Measurements from ENCODE around the gene CACHD1.
"Not testable (repeated sequence)": the region's sequence is repeated elsewhere in the genome, so short reads cannot be mapped to it uniquely, and the experiment has no call there.

Gene CACHD1

GRCh38 chr1:64686828-64687724 lies 217.1 kb downstream of the CACHD1 start:
- in situ Hi-C loops (cut with MboI; ENCODE audit: low sequenced_read_pairs), result no loop called here

GRCh38 chr1:64687725-64688327 lies 217.9 kb downstream of the CACHD1 start:
- in situ Hi-C loops (cut with MboI; ENCODE audit: low sequenced_read_pairs), result no loop called here

GRCh38 chr1:64691626-64692025 lies 221.7 kb downstream of the CACHD1 start:
- in situ Hi-C loops (cut with MboI; ENCODE audit: low sequenced_read_pairs), result no loop called here

DNA sequence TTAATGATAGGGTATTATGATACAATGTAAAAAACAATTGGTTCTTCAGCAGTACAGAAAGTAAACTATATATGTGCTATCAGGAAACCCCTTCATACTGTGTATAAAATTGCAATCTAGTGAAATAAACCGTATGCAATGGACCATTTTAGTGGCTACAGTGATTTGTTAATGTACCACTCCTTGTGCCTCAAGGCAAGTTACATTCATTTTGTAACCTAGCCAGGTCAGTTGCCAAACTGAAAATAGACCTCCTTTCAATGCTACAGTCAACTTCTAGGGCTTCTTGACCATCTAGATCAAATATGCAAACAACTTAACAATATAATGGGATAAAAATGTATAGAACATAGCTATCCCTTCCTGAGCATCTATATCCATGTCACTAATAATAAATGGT lies 223.0 kb downstream of the CACHD1 start:
- in situ Hi-C loops (cut with MboI; ENCODE audit: low sequenced_read_pairs), result no loop called here

- in situ Hi-C loops (cut with MboI; ENCODE audit: low sequenced_read_pairs), result no loop called here
These were observed 223.5 kb downstream of the CACHD1 start for GRCh38 chr1:64693406-64693805.

- in situ Hi-C loops (cut with MboI; ENCODE audit: low sequenced_read_pairs), result no loop called here
These were observed 226.9 kb downstream of the CACHD1 start for GRCh38 chr1:64696879-64697278.

- in situ Hi-C loops (cut with MboI; ENCODE audit: low sequenced_read_pairs), result no loop called here
These were observed 229.4 kb downstream of the CACHD1 start for GRCh38 chr1:64699327-64699726.

DNA sequence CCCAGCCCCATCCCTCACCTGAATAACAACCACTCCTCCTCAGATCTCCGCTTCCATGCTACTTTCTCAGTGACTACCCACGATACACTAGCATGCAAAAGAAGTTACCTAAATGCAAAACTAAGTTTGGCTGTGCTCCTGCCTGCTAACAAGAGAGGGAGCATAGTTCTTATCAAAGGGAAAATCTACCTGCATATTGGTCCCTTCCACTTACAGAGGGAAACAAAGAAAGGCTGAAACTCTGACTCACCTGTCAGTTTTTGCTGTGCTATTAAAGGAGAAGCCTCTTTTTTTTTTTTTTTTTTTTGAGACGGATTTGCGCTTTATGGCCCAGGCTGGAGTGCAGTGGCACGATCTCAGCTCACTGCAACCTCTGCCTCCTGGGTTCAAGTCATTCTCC lies 231.1 kb downstream of the CACHD1 start:
- in situ Hi-C loops (cut with MboI; ENCODE audit: low sequenced_read_pairs), result no loop called here

DNA sequence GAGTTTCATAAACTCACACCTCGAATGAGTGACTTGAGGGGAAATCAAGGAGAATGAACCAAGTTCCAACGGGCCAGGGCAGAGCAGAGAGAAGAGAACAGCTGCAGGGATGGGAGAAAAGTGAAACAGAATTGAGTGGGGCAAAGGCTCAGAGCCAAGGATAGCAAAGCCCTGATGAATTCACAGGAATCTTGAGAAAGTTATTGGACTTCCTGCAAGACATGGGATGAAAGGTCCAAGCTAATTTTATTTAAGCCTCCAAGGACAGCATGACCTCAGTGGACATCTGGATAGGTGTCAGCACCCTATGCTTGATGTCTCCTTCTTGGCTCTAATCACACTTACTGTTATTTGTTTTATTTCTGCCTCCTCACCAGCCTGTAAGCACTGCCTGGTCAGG lies 232.0 kb downstream of the CACHD1 start:
- in situ Hi-C loops (cut with MboI; ENCODE audit: low sequenced_read_pairs), result no loop called here

- in situ Hi-C loops (cut with MboI; ENCODE audit: low sequenced_read_pairs), result not testable (repeated sequence)
These were observed 232.7 kb downstream of the CACHD1 start for GRCh38 chr1:64702670-64703069.

DNA sequence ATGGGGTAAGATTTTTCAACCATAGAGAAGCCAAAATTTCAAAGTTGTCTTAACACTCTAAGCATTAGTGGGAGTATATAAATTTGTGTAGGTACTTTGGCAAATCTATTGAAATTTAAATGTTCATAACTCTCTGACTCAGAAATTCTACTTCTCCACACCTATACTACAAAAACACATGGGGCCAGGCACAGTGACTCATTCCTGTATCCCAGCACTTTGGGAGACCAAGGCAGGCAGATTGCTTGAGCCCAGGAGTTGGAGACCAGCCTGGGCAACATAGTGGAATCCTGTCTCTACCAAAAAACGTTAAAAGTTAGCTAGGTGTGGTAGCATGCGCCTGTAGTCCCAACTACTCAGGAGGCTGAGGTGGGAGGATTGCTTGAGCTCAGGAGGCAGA lies 233.7 kb downstream of the CACHD1 start:
- in situ Hi-C loops (cut with MboI; ENCODE audit: low sequenced_read_pairs), result no loop called here

- in situ Hi-C loops (cut with MboI; ENCODE audit: low sequenced_read_pairs), result no loop called here
These were observed 235.7 kb downstream of the CACHD1 start for GRCh38 chr1:64705591-64705990.

DNA sequence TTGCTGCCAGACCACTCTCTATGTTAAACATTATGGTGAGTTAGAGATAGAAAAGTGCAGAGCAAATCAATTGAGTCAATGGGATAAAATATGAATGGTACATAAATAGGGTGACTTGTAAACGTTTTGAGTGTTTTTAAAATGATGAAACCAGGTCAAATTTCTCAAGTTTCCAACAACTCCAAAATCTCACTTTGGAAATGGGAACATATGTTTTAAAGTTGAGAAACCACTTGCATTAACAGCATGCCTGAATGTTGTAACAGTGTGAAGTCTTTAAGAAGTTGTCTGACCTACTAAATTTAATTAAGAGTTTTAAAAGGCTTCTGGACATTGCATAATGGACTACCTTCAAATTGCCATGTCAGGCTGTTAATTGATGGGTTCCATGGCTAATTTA lies 241.3 kb downstream of the CACHD1 start:
- in situ Hi-C loops (cut with MboI; ENCODE audit: low sequenced_read_pairs), result no loop called here

- in situ Hi-C loops (cut with MboI; ENCODE audit: low sequenced_read_pairs), result no loop called here
These were observed 242.1 kb downstream of the CACHD1 start for GRCh38 chr1:64712049-64712448.

DNA sequence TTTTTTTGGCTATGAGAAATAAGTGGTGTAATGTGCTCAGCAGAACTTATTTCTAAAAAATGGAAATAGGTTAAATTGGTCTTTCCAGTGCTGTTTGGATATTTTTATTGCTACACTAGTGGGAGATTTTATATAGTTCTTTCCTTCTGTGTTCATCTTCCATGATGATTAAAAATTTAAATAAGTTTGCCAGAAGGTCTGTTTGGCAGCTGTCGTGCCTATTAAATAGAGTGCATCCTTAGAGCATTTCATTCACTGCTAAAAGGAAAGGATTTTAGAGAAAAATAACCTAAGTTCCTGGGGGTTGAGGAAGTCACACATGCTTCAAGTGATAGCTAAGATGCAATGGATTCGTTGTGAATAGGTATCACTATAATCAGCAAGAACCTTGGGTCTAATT lies 245.3 kb downstream of the CACHD1 start:
- in situ Hi-C loops (cut with MboI; ENCODE audit: low sequenced_read_pairs), result no loop called here

DNA sequence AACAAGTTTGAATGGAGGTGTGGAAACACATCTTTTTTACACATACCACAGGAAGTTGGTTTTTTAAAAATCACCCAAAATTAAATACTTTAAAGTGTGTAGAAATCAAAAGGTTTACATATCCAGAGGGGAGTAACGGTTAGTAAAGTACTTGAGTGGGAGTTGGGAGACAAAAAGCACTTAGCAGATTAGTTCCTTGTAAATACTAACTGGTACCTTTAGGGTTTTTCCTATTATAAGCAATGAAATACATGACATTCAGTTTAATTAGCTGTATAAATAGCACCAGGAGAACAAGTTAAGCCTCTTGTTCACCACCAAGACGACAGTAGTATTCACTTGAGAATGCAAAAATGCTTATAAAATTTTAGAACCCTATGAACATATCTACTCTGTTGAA lies 251.2 kb downstream of the CACHD1 start:
- in situ Hi-C loops (cut with MboI; ENCODE audit: low sequenced_read_pairs), result no loop called here

GRCh38 chr1:64721576-64722145 lies 251.7 kb downstream of the CACHD1 start:
- in situ Hi-C loops (cut with MboI; ENCODE audit: low sequenced_read_pairs), result no loop called here

DNA sequence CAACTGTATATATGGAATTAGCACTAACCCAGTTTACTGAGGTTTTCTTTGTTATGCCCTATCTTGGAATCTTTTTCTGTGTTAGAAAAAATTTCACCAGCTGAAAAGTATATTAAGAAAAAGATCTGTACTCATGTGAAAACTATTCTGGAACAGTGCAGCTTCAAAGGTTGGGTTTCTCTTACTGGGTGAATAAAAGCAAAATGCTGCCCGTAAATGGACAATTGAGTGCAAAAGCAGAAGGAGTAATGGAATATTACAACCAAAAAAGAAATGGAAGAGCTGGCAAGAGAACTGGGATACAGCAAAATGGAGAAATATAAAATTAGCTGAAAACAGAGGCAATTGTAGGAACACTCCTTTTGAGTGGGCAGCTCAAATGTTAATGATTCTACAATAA lies 257.9 kb downstream of the CACHD1 start:
- in situ Hi-C loops (cut with MboI; ENCODE audit: low sequenced_read_pairs), result no loop called here

- in situ Hi-C loops (cut with MboI; ENCODE audit: low sequenced_read_pairs), result no loop called here
These were observed 263.8 kb downstream of the CACHD1 start for GRCh38 chr1:64733581-64734286.

DNA sequence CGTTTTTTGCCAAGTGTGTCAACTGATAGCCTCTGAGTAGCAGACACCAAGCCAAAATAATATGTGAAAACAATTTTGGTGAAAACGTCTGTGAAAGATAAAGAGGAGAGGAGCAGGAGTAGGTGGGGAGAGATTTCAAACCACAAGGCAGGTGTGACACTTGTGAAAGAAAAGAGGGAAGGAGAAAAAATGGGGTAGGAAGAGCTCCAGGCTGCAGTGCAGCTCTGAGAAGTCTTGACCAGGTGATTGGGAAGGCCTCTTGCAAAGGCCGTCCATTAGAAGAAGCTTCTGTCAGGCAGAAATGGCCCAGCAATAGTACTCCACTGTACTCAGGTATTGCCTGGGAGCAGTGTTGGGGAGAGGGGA lies 264.3 kb downstream of the CACHD1 start:
- in situ Hi-C loops (cut with MboI; ENCODE audit: low sequenced_read_pairs), result no loop called here

GRCh38 chr1:64740687-64741086 lies 270.8 kb downstream of the CACHD1 start:
- in situ Hi-C loops (cut with MboI; ENCODE audit: low sequenced_read_pairs), result not testable (repeated sequence)

Data from hTERT RPE-1 (cell line).